Ascending aorta (tissue), 2 donors: Measurements from ENCODE around the gene PHB1. TPM values are rescaled to one million over a fixed set of nuclear protein-coding genes. Genes with fewer than 3 reads are reported as not detected.

Experiments
- DNase-seq, 2 donors: peaks; one replicate each; pipeline ENCODE4 v3.0.0-alpha.2; 2019; ENCODE audit warnings: low spot score in 2 of 2
- H3K27ac ChIP-seq, 2 donors: fragments of 200-600 bp; sonication (generic); one replicate each; pipeline ENCODE4 v1.5.1; 2016 to 2017; ENCODE audit warnings: mild to moderate bottlenecking in 1 of 2
- H3K27me3 ChIP-seq: fragments of 200-600 bp; sonication (generic); one replicate; pipeline ENCODE4 v1.5.1; 2017
- H3K36me3 ChIP-seq, 2 donors: fragments of 200-600 bp; sonication (generic); one replicate each; pipeline ENCODE4 v1.5.1; 2016
- H3K4me1 ChIP-seq, 2 donors: fragments of 200-600 bp; sonication (generic); one replicate each; pipeline ENCODE4 v1.5.1; 2016 to 2017; ENCODE audit warnings: mild to moderate bottlenecking in 1 of 2
- H3K4me3 ChIP-seq, 2 donors: fragments of 200-600 bp; sonication (generic); one replicate each; pipeline ENCODE4 v1.5.1; 2016 to 2017; ENCODE audit warnings: mild to moderate bottlenecking in 1 of 2
- H3K9me3 ChIP-seq, 2 donors: fragments of 200-600 bp; sonication (generic); one replicate each; pipeline ENCODE4 v1.5.1; 2016
- CTCF ChIP-seq, 3 experiments: fragments of 200-600 bp in 2 of 3; fragments of 450-650 bp in 1 of 3; sonication (generic) in 2 of 3; IDR thresholded peaks; one replicate each; pipeline ENCODE4 v1.5.1; 2016 to 2019; ENCODE audit warnings: antibody characterized with exemption in 3 of 3, mild to moderate bottlenecking in 1 of 3, moderate library complexity in 1 of 3
- intact Hi-C: fragments of 100-400 bp; cut with DNase I; formaldehyde crosslinking; loops from one replicate; pipeline ENCODE4 v1.15.1; 2023
- total RNA-seq: library from RNA; depleted of rRNA; stranded (reverse); fragments of >200 nt; gene quantifications from one replicate; pipeline ENCODE4 v1.1.0, GENCODE V29; 2016

PHB1 gene
- total RNA-seq, 1 donor from 2014 or later, result 79.6 TPM

GRCh38 chr17:49457564-49458535 is 43.2 kb upstream of the PHB1 start:
- Histone ChIP-seq H3K27ac (no peak overlapping the region), H3K36me3 (no peaks in the 10 kb centered on the region), H3K4me3 (no peak overlapping the region), H3K27me3 (no peaks in the 10 kb centered on the region), H3K4me1 (no peaks in the 10 kb centered on the region), H3K9me3 (no peaks in the 10 kb centered on the region)
- no peak for DNase-seq
- no peak for TF ChIP-seq CTCF (IDR thresholded peaks at IDR 0.05)
- intact Hi-C loops, result no loop called here

- H3K4me1 ChIP-seq, result no peaks in the 10 kb centered on the region
- no peak overlapping the region for H3K27ac ChIP-seq
- no peak for DNase-seq
- H3K27me3 ChIP-seq, result no peaks in the 10 kb centered on the region
- TF ChIP-seq CTCF (IDR thresholded peaks at IDR 0.05), result no peak
- H3K9me3 ChIP-seq, result no peaks in the 10 kb centered on the region
- intact Hi-C loops, result no loop called here
- no peaks in the 10 kb centered on the region for H3K36me3 ChIP-seq
- no peak overlapping the region for H3K4me3 ChIP-seq
Observed at GRCh38 chr17:49456183-49456965, 41.7 kb upstream of the PHB1 start.

DNA sequence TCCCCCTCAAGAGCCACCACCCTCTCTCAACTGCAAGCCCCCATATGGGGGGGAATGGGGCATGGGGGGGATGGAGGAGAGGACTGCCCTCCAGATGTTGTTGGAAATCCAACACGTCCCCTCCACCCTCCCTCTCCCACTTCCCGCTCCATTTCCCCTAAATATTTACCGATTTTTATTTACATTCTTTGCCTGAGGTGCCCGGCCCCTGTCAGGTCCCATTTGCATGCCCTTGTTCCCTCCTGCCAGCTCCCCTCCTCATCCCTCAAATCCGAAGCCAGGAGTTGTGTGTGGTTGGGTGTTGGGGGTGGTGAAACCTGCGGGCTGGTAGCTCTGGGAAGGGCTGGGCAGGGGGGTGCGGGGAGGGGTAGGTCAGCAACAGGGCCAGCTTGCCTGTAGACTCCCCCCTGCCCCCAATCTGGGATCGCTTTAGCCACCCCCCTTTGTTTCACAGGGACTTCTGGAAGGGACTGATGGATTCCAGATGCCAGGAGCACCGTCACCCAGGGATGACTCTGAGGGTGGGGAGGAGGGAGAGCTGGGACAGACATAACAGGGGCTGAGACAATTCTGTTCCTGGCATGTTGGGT is 40.7 kb upstream of the PHB1 start:
- TF ChIP-seq CTCF (IDR thresholded peaks at IDR 0.05), result no peak
- DNase-seq, result no peak
- H3K27me3 ChIP-seq, result no peaks in the 10 kb centered on the region

GRCh38 chr17:49454050-49454449 is 39.4 kb upstream of the PHB1 start:
- Histone ChIP-seq H3K4me3 (no peak overlapping the region), H3K4me1 (no peaks in the 10 kb centered on the region), H3K36me3 (no peaks in the 10 kb centered on the region), H3K27me3 (no peaks in the 10 kb centered on the region), H3K27ac (no peak overlapping the region), H3K9me3 (no peaks in the 10 kb centered on the region)
- intact Hi-C loops, result no loop called here
- TF ChIP-seq CTCF (IDR thresholded peaks at IDR 0.05), result no peak
- no peak for DNase-seq

More for the DNA sequence above, 40.7 kb upstream of the PHB1 start:
- H3K27ac ChIP-seq, result no peak overlapping the region
- H3K36me3 ChIP-seq, result no peaks in the 10 kb centered on the region
- intact Hi-C loops, result no loop called here
- no peak overlapping the region for H3K4me3 ChIP-seq
- H3K9me3 ChIP-seq, result no peaks in the 10 kb centered on the region
- no peaks in the 10 kb centered on the region for H3K4me1 ChIP-seq

- TF ChIP-seq CTCF (IDR thresholded peaks at IDR 0.05), result no peak
Observed at GRCh38 chr17:49452661-49453060, 38.0 kb upstream of the PHB1 start.

More at GRCh38 chr17:49452661-49453060, 38.0 kb upstream of the PHB1 start:
- DNase-seq, result no peak
- no peaks in the 10 kb centered on the region for H3K4me1 ChIP-seq
- intact Hi-C loops, result no loop called here
- H3K27me3 ChIP-seq, result no peaks in the 10 kb centered on the region
- no peak overlapping the region for H3K27ac ChIP-seq
- no peak overlapping the region for H3K4me3 ChIP-seq
- no peaks in the 10 kb centered on the region for H3K9me3 ChIP-seq
- no peaks in the 10 kb centered on the region for H3K36me3 ChIP-seq
